Esophagus (tissue), 2 donors: Measurements from ENCODE around the gene HSPH1. TPM values are rescaled to one million over a fixed set of nuclear protein-coding genes. Genes with fewer than 3 reads are reported as not detected.

ENCODE experiments used
- H3K27ac ChIP-seq, 2 donors: one replicate each; pipeline ENCODE4 v1.5.1; 2013; ENCODE audit warnings: low read depth in 2 of 2, mild to moderate bottlenecking in 2 of 2, inconsistent platforms in 1 of 2, low read length in 1 of 2, moderate library complexity in 1 of 2
- H3K27me3 ChIP-seq, 2 donors: one replicate each; pipeline ENCODE4 v1.6.1; 2013; ENCODE audit warnings: low read length in 2 of 2, control low read depth in 1 of 2, mild to moderate bottlenecking in 1 of 2; ENCODE audit not compliant: insufficient read depth in 2 of 2, control insufficient read depth in 1 of 2
- H3K36me3 ChIP-seq, 2 donors: one replicate each; pipeline ENCODE4 v1.6.1; 2013; ENCODE audit warnings: low read length in 1 of 2; ENCODE audit not compliant: control insufficient read depth in 2 of 2, insufficient read depth in 2 of 2
- H3K4me1 ChIP-seq, 2 donors: one replicate each; pipeline ENCODE4 v1.6.1; 2013; ENCODE audit warnings: low read length in 1 of 2; ENCODE audit not compliant: control insufficient read depth in 2 of 2, insufficient read depth in 2 of 2
- H3K4me3 ChIP-seq, 2 donors: one replicate each; pipeline ENCODE4 v1.5.1; 2013; ENCODE audit warnings: low read length in 2 of 2, mild to moderate bottlenecking in 2 of 2, low read depth in 1 of 2, moderate library complexity in 1 of 2
- H3K9me3 ChIP-seq, 2 donors: one replicate each; pipeline ENCODE4 v1.6.1; 2013; ENCODE audit warnings: mild to moderate bottlenecking in 2 of 2, low read depth in 1 of 2, low read length in 1 of 2, moderate library complexity in 1 of 2; ENCODE audit not compliant: control insufficient read depth in 2 of 2, insufficient read depth in 1 of 2
- WGBS, 2 donors: extraction: QIAGEN DNeasy Blood & Tissue Kit; methylation state at CpG; one replicate each; pipeline ENCODE4 v1.1.7; 2013; 5-methylcytosine and 5-hydroxymethylcytosine counted together
- polyA plus RNA-seq, 2 donors: library from polyadenylated mRNA; stranded (reverse); fragments of 200-250 nt; gene quantifications; one replicate each; pipeline ENCODE4 v1.2.3, GENCODE V29; 2013
- donor health status: healthy with polysubstance abuse.
- donor health status: Bipolar disorder and iron deficiency.

The HSPH1 gene
- polyA plus RNA-seq, 2 donors = 22.0 to 31.3 TPM

- peak within 1 kb of the TSS; percentile 89 for H3K4me3 ChIP-seq
- no peaks in the 10 kb centered on the region for H3K27me3 ChIP-seq
- H3K27ac ChIP-seq = peak within 1 kb of the TSS; percentile 98 to 99
- no peaks in the 10 kb centered on the region for H3K9me3 ChIP-seq
- H3K36me3 ChIP-seq = no peaks in the 10 kb centered on the region
- peaks cover 2 to 5% of the 10 kb centered on the region in 2 donors for H3K4me1 ChIP-seq
- WGBS, 2 donors = 0 to 1% methylated on average over 67 to 126 of the region's 126 CpGs
These were observed 38.3 kb upstream of the HSPH1 start, which contains the start of gene B3GLCT for GRCh38 chr13:31199849-31200636. B3GLCT (plus strand) TSS chr13:31199975; CDS start chr13:31200085, 110 bp downstream.

- Histone ChIP-seq H3K27ac (peak overlapping the region; percentile 98 to 99), H3K4me3 (peak overlapping the region; percentile 89), H3K9me3 (no peaks in the 10 kb centered on the region), H3K27me3 (no peaks in the 10 kb centered on the region), H3K36me3 (no peaks in the 10 kb centered on the region), H3K4me1 (peaks cover 2 to 5% of the 10 kb centered on the region in 2 donors)
- WGBS, 2 donors = 3 to 6% methylated on average over 10 to 15 of the region's 15 CpGs
These were observed 37.8 kb upstream of the HSPH1 start for GRCh38 chr13:31199527-31199848.

- peaks cover 2 to 5% of the 10 kb centered on the region in 2 donors for H3K4me1 ChIP-seq
These were observed 36.8 kb upstream of the HSPH1 start for GRCh38 chr13:31198519-31198918.

GRCh38 chr13:31196992-31197391, 35.3 kb upstream of the HSPH1 start:
- H3K4me3 ChIP-seq = no peak overlapping the region
- WGBS, 2 donors = 86 to 94% methylated on average over 6 of the region's 6 CpGs

More at GRCh38 chr13:31198519-31198918, 36.8 kb upstream of the HSPH1 start:
- Histone ChIP-seq H3K9me3 (no peaks in the 10 kb centered on the region), H3K4me3 (no peak overlapping the region), H3K36me3 (no peaks in the 10 kb centered on the region), H3K27ac (no peak overlapping the region), H3K27me3 (no peaks in the 10 kb centered on the region)
- WGBS, 2 donors = 66 to 79% methylated on average over 3 of the region's 3 CpGs

GRCh38 chr13:31195616-31196015, 33.9 kb upstream of the HSPH1 start:
- Histone ChIP-seq H3K4me3 (no peak overlapping the region), H3K36me3 (no peaks in the 10 kb centered on the region), H3K9me3 (no peaks in the 10 kb centered on the region), H3K27ac (no peak overlapping the region), H3K4me1 (peaks cover 0 to 6% of the 10 kb centered on the region in 2 donors), H3K27me3 (no peaks in the 10 kb centered on the region)
- WGBS, 2 donors = 92% methylated on average over 4 of the region's 4 CpGs

More at GRCh38 chr13:31196992-31197391, 35.3 kb upstream of the HSPH1 start:
- Histone ChIP-seq H3K9me3 (no peaks in the 10 kb centered on the region), H3K4me1 (peaks cover 0 to 6% of the 10 kb centered on the region in 2 donors), H3K27ac (no peak overlapping the region), H3K27me3 (no peaks in the 10 kb centered on the region), H3K36me3 (no peaks in the 10 kb centered on the region)

GRCh38 chr13:31192306-31192705, 30.6 kb upstream of the HSPH1 start:
- 56 to 73% methylated on average over 6 of the region's 6 CpGs for WGBS, 2 donors
- Histone ChIP-seq H3K4me3 (no peak overlapping the region), H3K36me3 (no peaks in the 10 kb centered on the region), H3K4me1 (peaks cover 0 to 3% of the 10 kb centered on the region in 2 donors), H3K9me3 (peaks cover 0 to 2% of the 10 kb centered on the region in 2 donors), H3K27ac (no peak overlapping the region), H3K27me3 (no peaks in the 10 kb centered on the region)

GRCh38 chr13:31191748-31192147, 30.0 kb upstream of the HSPH1 start:
- no peak overlapping the region for H3K27ac ChIP-seq
- 83% methylated on average over 4 of the region's 4 CpGs for WGBS, 2 donors
- no peaks in the 10 kb centered on the region for H3K27me3 ChIP-seq
- no peaks in the 10 kb centered on the region for H3K36me3 ChIP-seq
- peaks cover 0 to 2% of the 10 kb centered on the region in 2 donors for H3K9me3 ChIP-seq
- H3K4me3 ChIP-seq = no peak overlapping the region
- peaks cover 0 to 3% of the 10 kb centered on the region in 2 donors for H3K4me1 ChIP-seq

GRCh38 chr13:31184981-31185645, 23.4 kb upstream of the HSPH1 start:
- H3K27me3 ChIP-seq = no peaks in the 10 kb centered on the region
- WGBS, 2 donors = 40 to 46% methylated on average over 7 of the region's 7 CpGs
- H3K4me3 ChIP-seq = no peak overlapping the region
- H3K9me3 ChIP-seq = peaks cover 0 to 2% of the 10 kb centered on the region in 2 donors
- no peaks in the 10 kb centered on the region for H3K36me3 ChIP-seq
- no peak overlapping the region for H3K27ac ChIP-seq
- no peaks in the 10 kb centered on the region for H3K4me1 ChIP-seq

- 94 to 95% methylated on average over 6 of the region's 6 CpGs for WGBS, 2 donors
- Histone ChIP-seq H3K27me3 (no peaks in the 10 kb centered on the region), H3K4me3 (no peak overlapping the region), H3K9me3 (peaks cover 0 to 2% of the 10 kb centered on the region in 2 donors), H3K36me3 (no peaks in the 10 kb centered on the region), H3K4me1 (no peaks in the 10 kb centered on the region), H3K27ac (no peak overlapping the region)
These were observed 22.7 kb upstream of the HSPH1 start for GRCh38 chr13:31184451-31184850.
